NCI-H82 treated with DMSO at 0.1 percent for 48 hours (cell line): ENCODE results near the gene ADSS1.

ENCODE experiments used
- DNase-seq: peaks from one replicate; lab custom pipeline; 2025; ENCODE audit not compliant: unreplicated experiment; lab: John Stamatoyannopoulos, UW

ADSS1 gene

GRCh38 chr14:104766256-104766862, 42.3 kb downstream of the ADSS1 start:
- DNase-seq, result no peak

DNA sequence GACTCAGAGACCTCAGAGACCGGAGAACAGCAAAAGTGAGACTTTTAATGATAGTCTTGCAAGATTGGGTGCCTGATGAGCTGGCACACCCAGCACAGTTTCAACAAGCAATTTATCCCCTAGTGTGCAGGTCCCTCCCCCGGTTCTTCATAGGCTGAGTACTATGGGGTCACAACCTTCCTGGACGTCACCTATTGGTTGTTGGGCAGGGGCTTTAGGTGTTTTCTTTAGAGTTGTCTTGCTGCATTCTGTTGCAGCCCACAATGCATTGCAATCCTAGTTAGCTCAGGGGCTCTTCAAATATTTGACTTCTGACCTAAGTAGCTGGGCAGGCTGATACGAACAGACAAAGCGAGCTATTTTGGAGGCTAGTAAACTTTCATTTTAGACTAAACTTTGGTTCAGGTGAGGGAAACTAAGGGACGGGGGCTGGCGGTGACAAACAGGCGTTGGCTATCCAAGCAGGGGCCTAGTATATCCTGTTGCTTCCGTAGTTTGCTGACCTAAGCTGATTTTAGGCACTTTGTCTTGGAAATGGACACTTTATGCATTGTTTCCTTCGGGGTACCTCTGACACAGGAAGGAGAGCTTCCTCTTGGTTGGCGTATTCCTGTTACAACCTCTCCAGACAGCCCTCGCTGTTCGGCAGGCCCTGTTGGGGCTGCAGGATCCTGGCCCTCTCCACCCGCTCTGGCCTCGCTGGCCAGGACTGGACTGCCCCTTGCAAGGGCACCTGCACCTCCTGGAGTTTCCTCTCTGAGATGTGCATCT, 43.0 kb downstream of the ADSS1 start:
- DNase-seq, result no peak

DNA sequence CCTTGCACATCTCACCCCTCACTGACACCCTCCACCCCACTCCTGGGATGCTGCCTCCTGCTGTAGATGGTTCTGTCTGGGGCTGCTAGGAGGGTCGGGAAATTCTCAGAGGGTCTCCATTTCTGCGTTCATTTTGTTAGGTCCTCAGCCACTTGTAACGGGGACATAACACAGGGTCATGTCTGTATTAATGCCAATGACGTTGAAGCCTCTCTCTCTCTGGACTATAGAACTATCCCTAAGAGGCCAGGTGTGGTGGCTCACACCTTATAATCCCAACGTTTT, 43.5 kb downstream of the ADSS1 start:
- DNase-seq, result no peak

- DNase-seq, result peak; percentile 23
These were observed 44.7 kb downstream of the ADSS1 start for GRCh38 chr14:104768437-104769323.

DNA sequence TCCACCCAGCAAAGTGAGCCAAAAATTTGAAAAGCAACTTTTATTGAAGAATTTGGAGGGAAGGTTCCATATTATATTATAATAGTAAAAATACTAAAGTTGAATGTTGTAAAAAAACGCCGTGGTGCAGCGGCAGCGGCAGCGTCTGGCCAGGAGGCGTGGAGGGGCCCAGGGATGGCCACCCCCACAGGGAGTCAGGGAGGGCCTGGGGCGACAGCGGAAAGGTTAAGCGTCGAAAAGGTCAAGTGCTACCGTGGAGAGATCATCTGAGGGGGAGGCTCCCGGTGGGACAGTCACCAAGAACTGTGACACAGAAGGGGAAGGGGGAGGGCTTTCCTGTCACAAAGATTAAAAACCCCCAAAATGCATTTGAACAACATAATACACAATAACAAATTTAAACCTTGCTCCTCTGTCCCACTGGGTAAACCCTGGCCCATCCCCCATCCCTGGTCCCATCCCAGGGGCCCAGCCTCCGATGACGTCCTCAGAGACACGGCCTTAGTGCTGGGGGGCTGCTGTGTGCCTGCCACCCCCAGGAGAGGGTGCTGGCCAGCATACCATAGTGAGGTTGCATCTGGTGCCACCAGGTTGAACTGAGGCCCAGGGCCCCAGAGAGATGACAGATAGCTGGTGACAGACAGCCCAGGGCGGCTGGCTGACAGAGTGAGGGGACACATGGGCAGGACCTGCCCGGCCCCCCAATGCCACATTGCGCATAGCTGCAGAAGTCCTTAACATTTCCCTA, 45.5 kb downstream of the ADSS1 start:
- no peak for DNase-seq

- DNase-seq, result no peak
These were observed 46.1 kb downstream of the ADSS1 start for GRCh38 chr14:104770072-104770579.

DNA sequence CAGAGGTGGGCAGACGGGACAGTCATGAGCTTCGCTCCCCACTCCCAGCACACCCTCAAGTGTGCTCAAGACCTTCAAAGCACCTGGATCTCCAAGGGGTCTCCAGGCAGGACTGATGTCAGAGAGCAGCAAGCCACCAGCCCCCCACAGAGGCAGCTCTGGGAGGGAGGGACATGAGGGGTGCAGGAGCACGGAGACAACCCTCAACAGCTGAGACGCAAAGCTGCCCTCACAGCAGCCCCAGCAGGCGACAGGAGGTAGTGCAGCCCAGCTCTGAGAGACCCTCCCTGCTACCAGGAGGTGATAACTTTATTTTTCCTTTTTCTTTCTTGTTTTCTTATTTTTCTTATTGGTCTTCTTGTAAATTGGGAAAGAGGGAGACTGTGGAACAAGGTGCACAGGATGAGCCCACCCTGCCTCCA, 46.8 kb downstream of the ADSS1 start:
- DNase-seq, result no peak

DNA sequence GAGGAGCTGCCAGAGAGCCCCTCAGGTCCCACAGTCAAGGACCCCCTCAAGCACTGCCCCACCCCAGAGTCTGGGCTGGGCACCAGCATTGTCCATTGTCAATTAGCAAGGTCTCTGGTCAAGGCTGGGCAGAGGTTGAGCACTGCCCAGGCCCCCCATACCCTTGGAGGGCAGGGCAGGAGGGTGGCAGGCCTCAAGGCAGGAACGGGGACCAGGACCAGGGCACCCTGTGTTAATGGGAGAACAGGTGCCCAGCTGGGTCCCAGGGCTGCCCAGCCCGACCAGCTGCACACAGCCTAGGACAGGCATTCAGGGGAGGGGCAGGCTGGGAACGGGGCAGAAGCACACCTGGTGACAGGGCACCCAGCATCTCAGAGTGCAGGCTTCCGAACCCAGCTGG, 47.3 kb downstream of the ADSS1 start:
- no peak for DNase-seq

GRCh38 chr14:104771918-104772706, 48.1 kb downstream of the ADSS1 start:
- no peak for DNase-seq

DNA sequence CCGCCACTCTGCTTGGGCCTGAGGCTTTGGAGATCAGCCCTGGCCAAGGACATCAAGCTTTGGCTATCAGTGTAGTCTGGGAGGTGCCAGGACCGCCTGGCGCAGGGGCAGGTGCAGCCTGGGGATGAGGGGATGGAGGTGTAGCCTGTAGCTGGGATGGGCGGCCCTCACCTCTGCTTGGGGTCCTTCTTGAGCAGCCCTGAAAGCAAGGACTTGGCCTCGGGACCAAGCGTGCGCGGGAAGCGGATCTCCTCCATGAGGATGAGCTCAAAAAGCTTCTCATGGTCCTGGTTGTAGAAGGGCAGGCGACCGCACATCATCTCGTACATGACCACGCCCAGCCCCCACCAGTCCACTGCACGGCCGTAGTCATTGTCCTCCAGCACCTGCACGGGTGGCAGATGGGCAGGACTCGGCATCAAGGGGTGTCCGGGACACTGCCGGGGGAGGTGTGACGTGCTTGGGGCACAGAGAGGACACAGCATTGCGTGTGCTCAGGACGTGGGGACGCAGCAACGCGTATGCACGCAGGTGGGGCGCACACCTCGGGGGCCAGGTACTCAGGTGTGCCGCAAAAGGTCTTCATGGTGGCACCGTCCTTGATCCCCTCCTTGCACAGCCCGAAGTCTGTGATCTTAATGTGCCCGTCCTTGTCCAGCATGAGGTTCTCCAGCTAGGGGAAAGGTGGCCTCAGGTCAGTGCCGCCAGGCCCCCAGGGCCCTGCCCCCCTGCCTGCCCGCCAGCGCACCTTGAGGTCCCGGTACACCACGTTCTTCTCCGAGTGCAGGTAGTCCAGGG, 48.9 kb downstream of the ADSS1 start:
- DNase-seq, result no peak

GRCh38 chr14:104773505-104774452, 49.8 kb downstream of the ADSS1 start:
- DNase-seq, result no peak

DNA sequence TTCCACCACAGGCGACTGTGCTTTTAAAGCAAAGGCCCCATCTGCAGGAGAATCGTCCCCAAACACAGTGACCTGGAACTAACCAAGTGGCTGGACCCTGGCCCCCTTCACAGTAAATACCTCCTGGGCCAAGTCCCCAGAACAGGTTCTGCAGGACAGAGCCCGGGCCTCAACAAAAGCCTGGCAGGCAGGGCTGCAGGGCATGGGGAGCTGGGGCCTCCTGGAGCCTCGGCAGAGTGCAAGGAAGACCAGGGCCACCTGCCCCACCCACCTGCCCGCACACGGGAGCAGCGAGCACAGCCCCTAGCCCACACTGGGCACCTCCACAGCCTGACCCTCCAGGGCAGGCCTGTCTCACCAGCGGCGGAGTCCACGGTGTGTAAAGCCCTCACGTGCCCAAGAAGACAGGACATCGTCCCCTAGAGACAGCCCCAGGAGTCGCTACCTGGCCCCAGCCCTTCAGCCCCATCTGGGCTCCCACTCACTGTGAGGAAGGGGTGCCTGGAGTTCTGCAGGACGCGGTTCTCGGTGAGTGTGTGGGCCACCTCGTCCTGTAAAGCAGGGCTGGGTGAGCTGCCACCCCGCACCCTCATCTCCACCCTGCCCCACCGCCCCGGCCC, 50.5 kb downstream of the ADSS1 start:
- no peak for DNase-seq

DNA sequence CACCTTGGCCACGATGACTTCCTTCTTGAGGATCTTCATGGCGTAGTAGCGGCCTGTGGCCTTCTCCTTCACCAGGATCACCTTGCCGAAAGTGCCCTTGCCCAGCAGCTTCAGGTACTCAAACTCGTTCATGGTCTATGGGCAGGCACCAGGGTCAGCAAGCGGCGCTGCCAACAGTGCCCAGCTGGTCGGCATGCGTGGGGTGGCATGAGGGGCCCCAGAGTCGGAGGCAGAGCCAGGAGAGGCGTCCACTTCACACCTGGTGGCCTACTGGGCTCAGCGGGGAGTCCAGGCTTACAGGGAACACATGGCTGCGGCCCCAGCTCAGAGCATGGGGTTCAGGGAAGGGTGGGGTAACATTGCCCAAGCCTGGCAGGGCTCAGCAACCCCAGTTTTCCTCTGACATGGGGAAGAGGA, 51.1 kb downstream of the ADSS1 start:
- DNase-seq, result no peak

DNA sequence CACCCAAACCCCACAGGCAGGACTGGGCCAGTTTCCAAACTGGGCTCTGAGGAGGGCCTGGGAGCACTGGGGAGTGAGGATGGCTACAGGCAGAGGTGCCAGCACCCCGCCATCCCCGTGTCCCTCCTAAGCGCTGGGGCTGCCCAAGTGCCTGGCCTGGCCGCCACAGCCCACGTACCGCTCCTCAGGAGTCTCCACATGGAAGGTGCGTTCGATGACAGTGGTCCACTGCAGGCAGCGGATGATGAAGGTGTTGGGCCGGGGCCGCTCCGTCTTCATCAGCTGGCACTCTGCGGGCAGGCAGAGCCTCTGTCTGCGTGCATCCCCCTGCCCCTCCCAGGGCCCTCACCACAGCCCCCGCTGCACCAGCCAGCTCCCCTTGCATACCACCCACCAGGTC, 52.5 kb downstream of the ADSS1 start:
- DNase-seq, result no peak

GRCh38 chr14:104776961-104777807, 53.2 kb downstream of the ADSS1 start:
- DNase-seq, result no peak

DNA sequence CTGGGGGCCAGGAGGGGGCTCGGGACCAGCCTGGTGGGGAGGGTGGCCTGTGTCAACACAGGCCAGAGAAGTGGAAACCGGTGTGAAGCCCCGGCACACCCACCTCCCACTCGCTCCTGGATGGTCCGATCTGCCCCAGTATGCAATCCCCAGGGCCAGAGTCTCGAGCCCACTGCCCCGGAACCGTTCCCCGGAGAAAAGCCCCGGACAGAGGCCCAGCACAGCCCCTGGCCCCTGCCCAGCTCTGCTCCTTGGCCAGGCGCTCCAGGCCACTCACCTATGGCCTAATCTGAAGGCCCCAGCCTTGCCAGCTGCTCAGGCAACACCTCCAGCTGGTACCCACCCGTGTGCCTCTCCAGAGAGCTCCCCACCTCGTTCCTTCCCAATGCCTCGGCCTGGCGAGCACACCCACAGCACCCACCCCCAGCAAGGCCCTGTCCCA, 53.8 kb downstream of the ADSS1 start:
- DNase-seq, result no peak
